WTC11 (cell line): ENCODE measurements around the gene TMEM131L. TPM values are rescaled to one million over a fixed set of nuclear protein-coding genes. Genes with fewer than 3 reads are reported as not detected.

Experiments used
- ATAC-seq: fragments of 200-7000 bp; cut with Tn5 transposase; 2 replicates; pipeline ENCODE4 v1.10.0; 2021; ENCODE audit warnings: mild to moderate bottlenecking, moderate library complexity
- CTCF ChIA-PET: fragments of 300-600 bp; sonication (Branson Sonifier 250); formaldehyde crosslinking; loops from one replicate; lab custom pipeline; 2021; ENCODE audit warnings: antibody characterized with exemption; lab: Charles Lee
- POLR2A ChIA-PET: fragments of 350-600 bp; sonication (Branson Sonifier 250); formaldehyde crosslinking; loops from one replicate; lab custom pipeline; 2021; ENCODE audit warnings: antibody characterized with exemption; lab: Charles Lee
- DNase-seq: peaks from one replicate; pipeline ENCODE4 v3.0.0; 2021; ENCODE audit warnings: low spot score
- H3K27ac Mint-ChIP-seq: 2 replicates; pipeline ENCODE4 v1.8.0; 2021; ENCODE audit warnings: mixed read lengths
- H3K27me3 Mint-ChIP-seq: 2 replicates; pipeline ENCODE4 v1.8.0; 2021; ENCODE audit warnings: low read depth, mild to moderate bottlenecking, moderate library complexity, mixed read lengths
- H3K36me3 Mint-ChIP-seq: 2 replicates; pipeline ENCODE4 v1.8.0; 2021; ENCODE audit warnings: mixed read lengths
- H3K4me1 Mint-ChIP-seq: 2 replicates; pipeline ENCODE4 v1.8.0; 2022; ENCODE audit warnings: mixed read lengths
- H3K4me3 Mint-ChIP-seq: 2 replicates; pipeline ENCODE4 v1.8.0; 2021; ENCODE audit warnings: mild to moderate bottlenecking, moderate library complexity, mixed read lengths
- H3K9me3 Mint-ChIP-seq: 2 replicates; pipeline ENCODE4 v1.8.0; 2021; ENCODE audit warnings: mixed read lengths
- AR ChIP-seq: fragments of 250-450 bp; sonication (Bioruptor Pico); IDR thresholded peaks from 2 replicates; pipeline ENCODE4 v1.9.0; 2021; ENCODE audit warnings: mild to moderate bottlenecking
- FOXP1 ChIP-seq: sonication (generic); formaldehyde crosslinking; IDR thresholded peaks from 2 replicates; pipeline ENCODE4 v1.8.0; 2022; ENCODE audit warnings: missing genetic modification reagents, mild to moderate bottlenecking, moderate library complexity, borderline replicate concordance
- GRHL2 ChIP-seq: fragments of 250-450 bp; sonication (Bioruptor Pico); IDR thresholded peaks from 2 replicates; pipeline ENCODE4 v1.8.0; 2022; ENCODE audit warnings: mild to moderate bottlenecking, moderate library complexity; ENCODE audit not compliant: insufficient replicate concordance, severe bottlenecking
- NR2C2 ChIP-seq: sonication (generic); formaldehyde crosslinking; IDR thresholded peaks from 2 replicates; pipeline ENCODE4 v1.8.0; 2022; ENCODE audit warnings: mild to moderate bottlenecking, missing genetic modification reagents
- ZNF263 ChIP-seq: sonication (generic); formaldehyde crosslinking; IDR thresholded peaks from 2 replicates; pipeline ENCODE4 v1.8.1; 2022; ENCODE audit warnings: low read depth, mild to moderate bottlenecking, moderate library complexity, missing genetic modification reagents
- ZNF281 ChIP-seq: sonication (generic); formaldehyde crosslinking; IDR thresholded peaks from 2 replicates; pipeline ENCODE4 v1.8.0; 2023; ENCODE audit warnings: mild to moderate bottlenecking, missing genetic modification reagents
- total RNA-seq: library from RNA; stranded (reverse); gene quantifications from 3 replicates; pipeline ENCODE4 v1.2.3, GENCODE V29; 2021
- TF ChIP-seq, protein P1 (sequence below): sonication (generic); formaldehyde crosslinking; IDR thresholded peaks from 2 replicates; pipeline ENCODE4 v1.8.1; 2023; ENCODE audit warnings: mild to moderate bottlenecking, missing genetic modification reagents, borderline replicate concordance
- TF ChIP-seq, protein P2 (sequence below): sonication (generic); formaldehyde crosslinking; IDR thresholded peaks from 2 replicates; pipeline ENCODE4 v1.8.0; 2022; ENCODE audit warnings: mild to moderate bottlenecking, missing genetic modification reagents
- TF ChIP-seq, protein P3 (sequence below): sonication (generic); formaldehyde crosslinking; IDR thresholded peaks from 2 replicates; pipeline ENCODE4 v1.8.0; 2023; ENCODE audit warnings: missing genetic modification reagents, mild to moderate bottlenecking, borderline replicate concordance
- TF ChIP-seq, protein P4 (sequence below): sonication (generic); formaldehyde crosslinking; IDR thresholded peaks from 2 replicates; pipeline ENCODE4 v1.8.0; 2023; ENCODE audit warnings: missing genetic modification reagents
- TF ChIP-seq, protein P5 (sequence below): fragments of 250-450 bp; sonication (Bioruptor Pico); IDR thresholded peaks from 2 replicates; pipeline ENCODE4 v2.1.2; 2022; ENCODE audit warnings: mild to moderate bottlenecking, moderate library complexity

The TMEM131L gene
- total RNA-seq, 1 experiment from 2014 or later, result 26.7 TPM

GRCh38 chr4:153421941-153422340, 44.2 kb upstream of the TMEM131L start:
- H3K27ac Mint-ChIP-seq, result no peak overlapping the region
- H3K27me3 Mint-ChIP-seq, result no peaks in the 10 kb centered on the region
- DNase-seq, result no peak
- peaks cover 3% of the 10 kb centered on the region; the same call in 1 of the 2 replicates for H3K36me3 Mint-ChIP-seq
- no peaks in the 10 kb centered on the region for H3K9me3 Mint-ChIP-seq
- ATAC-seq, result no peak
- TF ChIP-seq, protein P1, sequence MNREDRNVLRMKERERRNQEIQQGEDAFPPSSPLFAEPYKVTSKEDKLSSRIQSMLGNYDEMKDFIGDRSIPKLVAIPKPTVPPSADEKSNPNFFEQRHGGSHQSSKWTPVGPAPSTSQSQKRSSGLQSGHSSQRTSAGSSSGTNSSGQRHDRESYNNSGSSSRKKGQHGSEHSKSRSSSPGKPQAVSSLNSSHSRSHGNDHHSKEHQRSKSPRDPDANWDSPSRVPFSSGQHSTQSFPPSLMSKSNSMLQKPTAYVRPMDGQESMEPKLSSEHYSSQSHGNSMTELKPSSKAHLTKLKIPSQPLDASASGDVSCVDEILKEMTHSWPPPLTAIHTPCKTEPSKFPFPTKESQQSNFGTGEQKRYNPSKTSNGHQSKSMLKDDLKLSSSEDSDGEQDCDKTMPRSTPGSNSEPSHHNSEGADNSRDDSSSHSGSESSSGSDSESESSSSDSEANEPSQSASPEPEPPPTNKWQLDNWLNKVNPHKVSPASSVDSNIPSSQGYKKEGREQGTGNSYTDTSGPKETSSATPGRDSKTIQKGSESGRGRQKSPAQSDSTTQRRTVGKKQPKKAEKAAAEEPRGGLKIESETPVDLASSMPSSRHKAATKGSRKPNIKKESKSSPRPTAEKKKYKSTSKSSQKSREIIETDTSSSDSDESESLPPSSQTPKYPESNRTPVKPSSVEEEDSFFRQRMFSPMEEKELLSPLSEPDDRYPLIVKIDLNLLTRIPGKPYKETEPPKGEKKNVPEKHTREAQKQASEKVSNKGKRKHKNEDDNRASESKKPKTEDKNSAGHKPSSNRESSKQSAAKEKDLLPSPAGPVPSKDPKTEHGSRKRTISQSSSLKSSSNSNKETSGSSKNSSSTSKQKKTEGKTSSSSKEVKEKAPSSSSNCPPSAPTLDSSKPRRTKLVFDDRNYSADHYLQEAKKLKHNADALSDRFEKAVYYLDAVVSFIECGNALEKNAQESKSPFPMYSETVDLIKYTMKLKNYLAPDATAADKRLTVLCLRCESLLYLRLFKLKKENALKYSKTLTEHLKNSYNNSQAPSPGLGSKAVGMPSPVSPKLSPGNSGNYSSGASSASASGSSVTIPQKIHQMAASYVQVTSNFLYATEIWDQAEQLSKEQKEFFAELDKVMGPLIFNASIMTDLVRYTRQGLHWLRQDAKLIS (CRISPR knock-in tag), result no peak
- TF ChIP-seq FOXP1 (CRISPR knock-in tag) (no peak), ZNF281 (CRISPR knock-in tag) (no peak), ZNF263 (CRISPR knock-in tag) (no peak), GRHL2 (CRISPR knock-in tag) (no peak), AR (CRISPR knock-in tag) (no peak), NR2C2 (no peak)
- TF ChIP-seq, protein P2, sequence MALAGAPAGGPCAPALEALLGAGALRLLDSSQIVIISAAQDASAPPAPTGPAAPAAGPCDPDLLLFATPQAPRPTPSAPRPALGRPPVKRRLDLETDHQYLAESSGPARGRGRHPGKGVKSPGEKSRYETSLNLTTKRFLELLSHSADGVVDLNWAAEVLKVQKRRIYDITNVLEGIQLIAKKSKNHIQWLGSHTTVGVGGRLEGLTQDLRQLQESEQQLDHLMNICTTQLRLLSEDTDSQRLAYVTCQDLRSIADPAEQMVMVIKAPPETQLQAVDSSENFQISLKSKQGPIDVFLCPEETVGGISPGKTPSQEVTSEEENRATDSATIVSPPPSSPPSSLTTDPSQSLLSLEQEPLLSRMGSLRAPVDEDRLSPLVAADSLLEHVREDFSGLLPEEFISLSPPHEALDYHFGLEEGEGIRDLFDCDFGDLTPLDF, result no peak
- TF ChIP-seq, protein P3, sequence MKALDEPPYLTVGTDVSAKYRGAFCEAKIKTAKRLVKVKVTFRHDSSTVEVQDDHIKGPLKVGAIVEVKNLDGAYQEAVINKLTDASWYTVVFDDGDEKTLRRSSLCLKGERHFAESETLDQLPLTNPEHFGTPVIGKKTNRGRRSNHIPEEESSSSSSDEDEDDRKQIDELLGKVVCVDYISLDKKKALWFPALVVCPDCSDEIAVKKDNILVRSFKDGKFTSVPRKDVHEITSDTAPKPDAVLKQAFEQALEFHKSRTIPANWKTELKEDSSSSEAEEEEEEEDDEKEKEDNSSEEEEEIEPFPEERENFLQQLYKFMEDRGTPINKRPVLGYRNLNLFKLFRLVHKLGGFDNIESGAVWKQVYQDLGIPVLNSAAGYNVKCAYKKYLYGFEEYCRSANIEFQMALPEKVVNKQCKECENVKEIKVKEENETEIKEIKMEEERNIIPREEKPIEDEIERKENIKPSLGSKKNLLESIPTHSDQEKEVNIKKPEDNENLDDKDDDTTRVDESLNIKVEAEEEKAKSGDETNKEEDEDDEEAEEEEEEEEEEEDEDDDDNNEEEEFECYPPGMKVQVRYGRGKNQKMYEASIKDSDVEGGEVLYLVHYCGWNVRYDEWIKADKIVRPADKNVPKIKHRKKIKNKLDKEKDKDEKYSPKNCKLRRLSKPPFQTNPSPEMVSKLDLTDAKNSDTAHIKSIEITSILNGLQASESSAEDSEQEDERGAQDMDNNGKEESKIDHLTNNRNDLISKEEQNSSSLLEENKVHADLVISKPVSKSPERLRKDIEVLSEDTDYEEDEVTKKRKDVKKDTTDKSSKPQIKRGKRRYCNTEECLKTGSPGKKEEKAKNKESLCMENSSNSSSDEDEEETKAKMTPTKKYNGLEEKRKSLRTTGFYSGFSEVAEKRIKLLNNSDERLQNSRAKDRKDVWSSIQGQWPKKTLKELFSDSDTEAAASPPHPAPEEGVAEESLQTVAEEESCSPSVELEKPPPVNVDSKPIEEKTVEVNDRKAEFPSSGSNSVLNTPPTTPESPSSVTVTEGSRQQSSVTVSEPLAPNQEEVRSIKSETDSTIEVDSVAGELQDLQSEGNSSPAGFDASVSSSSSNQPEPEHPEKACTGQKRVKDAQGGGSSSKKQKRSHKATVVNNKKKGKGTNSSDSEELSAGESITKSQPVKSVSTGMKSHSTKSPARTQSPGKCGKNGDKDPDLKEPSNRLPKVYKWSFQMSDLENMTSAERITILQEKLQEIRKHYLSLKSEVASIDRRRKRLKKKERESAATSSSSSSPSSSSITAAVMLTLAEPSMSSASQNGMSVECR, result no peak
- TF ChIP-seq, protein P4, sequence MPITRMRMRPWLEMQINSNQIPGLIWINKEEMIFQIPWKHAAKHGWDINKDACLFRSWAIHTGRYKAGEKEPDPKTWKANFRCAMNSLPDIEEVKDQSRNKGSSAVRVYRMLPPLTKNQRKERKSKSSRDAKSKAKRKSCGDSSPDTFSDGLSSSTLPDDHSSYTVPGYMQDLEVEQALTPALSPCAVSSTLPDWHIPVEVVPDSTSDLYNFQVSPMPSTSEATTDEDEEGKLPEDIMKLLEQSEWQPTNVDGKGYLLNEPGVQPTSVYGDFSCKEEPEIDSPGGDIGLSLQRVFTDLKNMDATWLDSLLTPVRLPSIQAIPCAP (CRISPR knock-in tag), result no peak
- TF ChIP-seq, protein P5, sequence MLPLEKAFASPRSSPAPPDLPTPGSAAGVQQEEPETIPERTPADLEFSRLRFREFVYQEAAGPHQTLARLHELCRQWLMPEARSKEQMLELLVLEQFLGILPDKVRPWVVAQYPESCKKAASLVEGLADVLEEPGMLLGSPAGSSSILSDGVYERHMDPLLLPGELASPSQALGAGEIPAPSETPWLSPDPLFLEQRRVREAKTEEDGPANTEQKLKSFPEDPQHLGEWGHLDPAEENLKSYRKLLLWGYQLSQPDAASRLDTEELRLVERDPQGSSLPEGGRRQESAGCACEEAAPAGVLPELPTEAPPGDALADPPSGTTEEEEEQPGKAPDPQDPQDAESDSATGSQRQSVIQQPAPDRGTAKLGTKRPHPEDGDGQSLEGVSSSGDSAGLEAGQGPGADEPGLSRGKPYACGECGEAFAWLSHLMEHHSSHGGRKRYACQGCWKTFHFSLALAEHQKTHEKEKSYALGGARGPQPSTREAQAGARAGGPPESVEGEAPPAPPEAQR (CRISPR knock-in tag), result no peak
- peaks cover 19% of the 10 kb centered on the region for H3K4me1 Mint-ChIP-seq
- ChIA-PET CTCF (interaction anchor here (0.8 to 1.0 kb wide), 2 partner anchors 11 to 279 kb away, joined by 3 to 4 read pairs; no protein-coding TSS in a partner anchor), POLR2A (no interaction called here)
- H3K4me3 Mint-ChIP-seq, result no peak overlapping the region
